Measurements from ENCODE around the gene GCA. TPM values are rescaled to one million over a fixed set of nuclear protein-coding genes. Genes with fewer than 3 reads are reported as not detected.

GCA gene
- total RNA-seq, 1 donor from 2014 or later, result 45.1 TPM

GRCh38 chr2:162390801-162391200 lies 46.9 kb downstream of the GCA start:
- Histone ChIP-seq H3K9me3 (no peaks in the 10 kb centered on the region), H3K27ac (no peak overlapping the region), H3K36me3 (no peaks in the 10 kb centered on the region), H3K27me3 (no peaks in the 10 kb centered on the region), H3K4me3 (no peak overlapping the region), H3K4me1 (no peaks in the 10 kb centered on the region)
- TF ChIP-seq, protein P1, sequence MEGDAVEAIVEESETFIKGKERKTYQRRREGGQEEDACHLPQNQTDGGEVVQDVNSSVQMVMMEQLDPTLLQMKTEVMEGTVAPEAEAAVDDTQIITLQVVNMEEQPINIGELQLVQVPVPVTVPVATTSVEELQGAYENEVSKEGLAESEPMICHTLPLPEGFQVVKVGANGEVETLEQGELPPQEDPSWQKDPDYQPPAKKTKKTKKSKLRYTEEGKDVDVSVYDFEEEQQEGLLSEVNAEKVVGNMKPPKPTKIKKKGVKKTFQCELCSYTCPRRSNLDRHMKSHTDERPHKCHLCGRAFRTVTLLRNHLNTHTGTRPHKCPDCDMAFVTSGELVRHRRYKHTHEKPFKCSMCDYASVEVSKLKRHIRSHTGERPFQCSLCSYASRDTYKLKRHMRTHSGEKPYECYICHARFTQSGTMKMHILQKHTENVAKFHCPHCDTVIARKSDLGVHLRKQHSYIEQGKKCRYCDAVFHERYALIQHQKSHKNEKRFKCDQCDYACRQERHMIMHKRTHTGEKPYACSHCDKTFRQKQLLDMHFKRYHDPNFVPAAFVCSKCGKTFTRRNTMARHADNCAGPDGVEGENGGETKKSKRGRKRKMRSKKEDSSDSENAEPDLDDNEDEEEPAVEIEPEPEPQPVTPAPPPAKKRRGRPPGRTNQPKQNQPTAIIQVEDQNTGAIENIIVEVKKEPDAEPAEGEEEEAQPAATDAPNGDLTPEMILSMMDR (IDR thresholded peaks at IDR 0.05), result no peak
- intact Hi-C loops (cut with DNase I), result no loop called here
- no peak for DNase-seq (ENCODE audit: low spot score in 2 of 2)

DNA sequence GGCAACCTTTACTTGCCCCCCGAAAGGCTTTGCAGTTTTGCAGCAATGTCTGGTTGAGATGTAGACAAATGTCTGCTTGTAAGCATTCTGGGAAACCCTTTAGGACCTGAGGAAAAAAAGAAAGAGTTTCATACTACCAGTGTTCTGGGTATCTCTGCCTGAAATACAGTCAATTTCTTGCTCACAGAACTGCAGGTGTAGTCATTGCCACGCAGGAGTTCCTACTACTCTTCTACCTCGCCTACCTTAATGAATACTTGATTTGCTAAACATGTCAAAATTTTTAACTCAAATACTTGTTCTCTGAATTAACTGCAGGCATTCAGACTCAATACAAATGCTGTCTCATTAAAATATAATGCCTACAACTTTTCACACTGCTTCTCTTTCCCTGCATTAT lies 56.4 kb downstream of the GCA start:
- H3K27ac ChIP-seq, result no peak overlapping the region
- intact Hi-C loops (cut with DNase I), result no loop called here
- DNase-seq (ENCODE audit: low spot score in 2 of 2), result no peak
- H3K9me3 ChIP-seq, result no peaks in the 10 kb centered on the region
- no peaks in the 10 kb centered on the region for H3K4me1 ChIP-seq
- no peaks in the 10 kb centered on the region for H3K27me3 ChIP-seq
- TF ChIP-seq, protein P1 (IDR thresholded peaks at IDR 0.05), result no peak
- H3K4me3 ChIP-seq, result no peak overlapping the region
- no peaks in the 10 kb centered on the region for H3K36me3 ChIP-seq

GRCh38 chr2:162401871-162402270 lies 57.9 kb downstream of the GCA start:
- Histone ChIP-seq H3K4me3 (no peak overlapping the region), H3K4me1 (no peaks in the 10 kb centered on the region), H3K27ac (no peak overlapping the region), H3K9me3 (no peaks in the 10 kb centered on the region), H3K36me3 (no peaks in the 10 kb centered on the region), H3K27me3 (no peaks in the 10 kb centered on the region)
- no peak for DNase-seq (ENCODE audit: low spot score in 2 of 2)
- TF ChIP-seq, protein P1 (IDR thresholded peaks at IDR 0.05), result no peak
- intact Hi-C loops (cut with DNase I), result no loop called here

DNA sequence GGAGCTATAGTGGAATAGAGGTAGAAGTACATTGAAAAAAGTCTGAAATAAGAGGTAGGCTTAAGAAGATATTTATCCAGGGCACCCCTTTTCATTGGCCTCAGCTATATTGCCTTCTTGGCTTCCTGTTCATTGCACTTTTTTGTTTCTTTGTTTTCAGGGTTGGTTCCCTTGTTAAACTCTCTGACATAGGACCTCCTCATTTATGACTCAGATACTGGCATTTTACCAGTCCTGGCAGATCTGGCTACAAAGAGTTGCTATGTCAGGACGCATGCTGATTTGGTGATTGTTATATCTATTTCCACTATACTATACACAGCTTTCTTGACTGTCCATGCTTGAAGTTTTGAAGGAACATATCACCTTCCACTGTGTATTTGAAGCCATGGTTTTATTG lies 60.0 kb downstream of the GCA start:
- DNase-seq (ENCODE audit: low spot score in 2 of 2), result no peak
- intact Hi-C loops (cut with DNase I), result no loop called here
- no peaks in the 10 kb centered on the region for H3K36me3 ChIP-seq
- no peaks in the 10 kb centered on the region for H3K27me3 ChIP-seq
- no peaks in the 10 kb centered on the region for H3K4me1 ChIP-seq
- H3K9me3 ChIP-seq, result no peaks in the 10 kb centered on the region
- no peak overlapping the region for H3K27ac ChIP-seq
- TF ChIP-seq, protein P1 (IDR thresholded peaks at IDR 0.05), result no peak
- H3K4me3 ChIP-seq, result no peak overlapping the region

Other genes starting within 250 kb of the GCA start
- not detected for gene GCG, start 191.9 kb upstream of the GCA start, total RNA-seq
- 16.7 TPM for gene FAP, start 100.7 kb upstream of the GCA start, total RNA-seq
- gene IFIH1, start 25.4 kb upstream of the GCA start, total RNA-seq, result 11.8 TPM